ENCODE measurements around the gene CDK5.

CDK5 gene

GRCh38 chr7:151074817-151075661 is 17.3 kb upstream of the CDK5 start:
- DNase-seq (ENCODE audit: low read depth in 2 of 2), result no peak

GRCh38 chr7:151073990-151074389 is 16.3 kb upstream of the CDK5 start:
- DNase-seq (ENCODE audit: low read depth in 2 of 2), result no peak

- no peak for DNase-seq (ENCODE audit: low read depth in 2 of 2)
Measured at GRCh38 chr7:151071032-151071866, 13.6 kb upstream of the CDK5 start.

GRCh38 chr7:151070574-151070960 is 12.9 kb upstream of the CDK5 start:
- no peak for DNase-seq (ENCODE audit: low read depth in 2 of 2)

- DNase-seq (ENCODE audit: low read depth in 2 of 2), result no peak
Measured at GRCh38 chr7:151069841-151070573, 12.3 kb upstream of the CDK5 start.

GRCh38 chr7:151068069-151068773 is 10.5 kb upstream of the CDK5 start:
- DNase-seq (ENCODE audit: low read depth in 2 of 2), result no peak

GRCh38 chr7:151066273-151066974 is 8.7 kb upstream of the CDK5 start:
- DNase-seq (ENCODE audit: low read depth in 2 of 2), result no peak

GRCh38 chr7:151065516-151065915 is 7.8 kb upstream of the CDK5 start:
- no peak for DNase-seq (ENCODE audit: low read depth in 2 of 2)

GRCh38 chr7:151064993-151065392 is 7.3 kb upstream of the CDK5 start:
- no peak for DNase-seq (ENCODE audit: low read depth in 2 of 2)

GRCh38 chr7:151064454-151064853 is 6.8 kb upstream of the CDK5 start:
- DNase-seq (ENCODE audit: low read depth in 2 of 2), result no peak

- DNase-seq (ENCODE audit: low read depth in 2 of 2), result no peak
Measured at GRCh38 chr7:151063212-151063561, 5.5 kb upstream of the CDK5 start.

GRCh38 chr7:151062399-151063211 is 4.9 kb upstream of the CDK5 start:
- no peak for DNase-seq (ENCODE audit: low read depth in 2 of 2)

- no peak for DNase-seq (ENCODE audit: low read depth in 2 of 2)
Measured at GRCh38 chr7:151062111-151062398, 4.4 kb upstream of the CDK5 start.

- no peak for DNase-seq (ENCODE audit: low read depth in 2 of 2)
Measured at GRCh38 chr7:151061213-151062110, 3.8 kb upstream of the CDK5 start.

GRCh38 chr7:151060416-151061212 is 2.9 kb upstream of the CDK5 start:
- no peak for DNase-seq (ENCODE audit: low read depth in 2 of 2)

GRCh38 chr7:151060113-151060415 is 2.4 kb upstream of the CDK5 start:
- DNase-seq (ENCODE audit: low read depth in 2 of 2), result no peak

- DNase-seq (ENCODE audit: low read depth in 2 of 2), result peak in 1 of 2 experiments; percentile 57
Measured at GRCh38 chr7:151059367-151060112, 1.8 kb upstream of the CDK5 start, which contains the start of gene SLC4A2. SLC4A2 (plus strand) TSS chr7:151059589; CDS start chr7:151061988, 2,399 bp downstream.
